H9 (cell line): ENCODE data around the gene PRLH. TPM values are rescaled to one million over a fixed set of nuclear protein-coding genes. Genes with fewer than 3 reads are reported as not detected.

ENCODE experiments used
- DNase-seq: peaks from one replicate; pipeline ENCODE4 v3.0.0-alpha.2; 2017
- H2AFZ ChIP-seq: one replicate; pipeline ENCODE4 v1.6.1; 2013; ENCODE audit warnings: mild to moderate bottlenecking, low read length, control low read depth, moderate library complexity
- H2AK5ac ChIP-seq: 2 replicates; pipeline ENCODE4 v1.6.1; 2013; ENCODE audit warnings: low read length, control low read depth, mixed read lengths; ENCODE audit not compliant: insufficient read length
- H2BK120ac ChIP-seq: one replicate; pipeline ENCODE4 v1.6.1; 2013; ENCODE audit warnings: low read depth, mild to moderate bottlenecking, low read length, control low read depth, inconsistent platforms; ENCODE audit not compliant: poor library complexity, severe bottlenecking
- H2BK12ac ChIP-seq: 2 replicates; pipeline ENCODE4 v1.6.1; 2013; ENCODE audit warnings: low read length, control low read depth, mixed read lengths, low read depth; ENCODE audit not compliant: insufficient read length
- H2BK15ac ChIP-seq: 2 replicates; pipeline ENCODE4 v1.6.1; 2013; ENCODE audit warnings: low read depth, low read length, control low read depth
- H2BK20ac ChIP-seq: one replicate; pipeline ENCODE4 v1.6.1; 2013; ENCODE audit warnings: low read depth, mild to moderate bottlenecking, low read length, control low read depth, inconsistent platforms; ENCODE audit not compliant: poor library complexity, severe bottlenecking
- H2BK5ac ChIP-seq: 2 replicates; pipeline ENCODE4 v1.6.1; 2013; ENCODE audit warnings: low read length, control low read depth, mixed read lengths; ENCODE audit not compliant: insufficient read length
- H3K14ac ChIP-seq: 2 replicates; pipeline ENCODE4 v1.6.1; 2013; ENCODE audit warnings: low read length, control low read depth; ENCODE audit not compliant: insufficient read depth
- H3K18ac ChIP-seq: 2 replicates; pipeline ENCODE4 v1.6.1; 2013; ENCODE audit warnings: low read depth, mild to moderate bottlenecking, mixed read lengths, low read length, control low read depth; ENCODE audit not compliant: insufficient read length
- H3K23ac ChIP-seq: 2 replicates; pipeline ENCODE4 v1.6.1; 2013; ENCODE audit warnings: low read length, control low read depth, mixed read lengths, low read depth; ENCODE audit not compliant: insufficient read length
- H3K23me2 ChIP-seq: 2 replicates; pipeline ENCODE4 v1.6.1; 2013; ENCODE audit warnings: low read depth, mild to moderate bottlenecking, mixed read lengths, low read length, control low read depth; ENCODE audit not compliant: insufficient read length, poor library complexity, severe bottlenecking
- H3K27ac ChIP-seq: 2 replicates; pipeline ENCODE4 v1.5.1; 2013; ENCODE audit warnings: low read length, control low read depth, mixed read lengths, low read depth; ENCODE audit not compliant: insufficient read length
- H3K27me3 ChIP-seq: 2 replicates; pipeline ENCODE4 v1.6.1; 2013; ENCODE audit warnings: low read length, control low read depth, inconsistent platforms; ENCODE audit not compliant: insufficient read depth
- H3K4ac ChIP-seq: 2 replicates; pipeline ENCODE4 v1.6.1; 2013; ENCODE audit warnings: low read depth, mild to moderate bottlenecking, control low read depth, inconsistent platforms, low read length, moderate library complexity
- H3K4me1 ChIP-seq: 2 replicates; pipeline ENCODE4 v1.6.1; 2013; ENCODE audit warnings: low read length, control low read depth, inconsistent platforms; ENCODE audit not compliant: insufficient read depth
- H3K4me2 ChIP-seq: 2 replicates; pipeline ENCODE4 v1.6.1; 2013; ENCODE audit warnings: low read length, control low read depth, mixed read lengths; ENCODE audit not compliant: insufficient read length, insufficient read depth
- H3K56ac ChIP-seq: 2 replicates; pipeline ENCODE4 v1.6.1; 2013; ENCODE audit warnings: low read depth, mild to moderate bottlenecking, mixed read lengths, low read length, control low read depth; ENCODE audit not compliant: insufficient read length
- H3K79me1 ChIP-seq: 2 replicates; pipeline ENCODE4 v1.6.1; 2013; ENCODE audit warnings: low read depth, mild to moderate bottlenecking, moderate library complexity, low read length, control low read depth, inconsistent platforms; ENCODE audit not compliant: insufficient read depth, poor library complexity, severe bottlenecking
- H3K79me2 ChIP-seq: 2 replicates; pipeline ENCODE4 v1.6.1; 2013; ENCODE audit warnings: low read length, control low read depth, inconsistent platforms; ENCODE audit not compliant: insufficient read depth
- H3K9ac ChIP-seq: 2 replicates; pipeline ENCODE4 v1.6.1; 2013; ENCODE audit warnings: low read length, control low read depth, mixed read lengths; ENCODE audit not compliant: insufficient read length; ENCODE audit errors: extremely low read depth
- H3K9me3 ChIP-seq: one replicate; pipeline ENCODE4 v1.6.1; 2013; ENCODE audit warnings: low read depth, low read length, inconsistent platforms; ENCODE audit not compliant: control insufficient read depth
- H3T11ph ChIP-seq: one replicate; pipeline ENCODE4 v1.6.1; 2013; ENCODE audit warnings: mild to moderate bottlenecking, low read length, control low read depth, inconsistent platforms
- H4K20me1 ChIP-seq: one replicate; pipeline ENCODE4 v1.6.1; 2013; ENCODE audit not compliant: control insufficient read depth, insufficient read length, insufficient read depth
- H4K5ac ChIP-seq: 2 replicates; pipeline ENCODE4 v1.6.1; 2013; ENCODE audit warnings: low read depth, mild to moderate bottlenecking, mixed read lengths, low read length, control low read depth; ENCODE audit not compliant: insufficient read length
- H4K8ac ChIP-seq: replicated peaks from 2 replicates; pipeline ENCODE4 v1.6.1; 2013; ENCODE audit warnings: low read length, control low read depth, mixed read lengths, low read depth; ENCODE audit not compliant: insufficient read length
- H4K91ac ChIP-seq: 2 replicates; pipeline ENCODE4 v1.6.1; 2013; ENCODE audit warnings: low read depth, mild to moderate bottlenecking, moderate library complexity, mixed read lengths, low read length, control low read depth; ENCODE audit not compliant: insufficient read length
- H3K27ac Mint-ChIP-seq, 3 experiments: 2 replicates in 2 of 3; 3 replicates in 1 of 3; pipeline ENCODE4 v1.8.0; 2020 to 2021; ENCODE audit warnings: mixed read lengths in 3 of 3, mild to moderate bottlenecking in 1 of 3, moderate library complexity in 1 of 3
- H3K27me3 Mint-ChIP-seq: 2 replicates; pipeline ENCODE4 v1.8.0; 2021; ENCODE audit warnings: low read depth, mild to moderate bottlenecking, moderate library complexity, mixed read lengths
- H3K36me3 Mint-ChIP-seq, 3 experiments: 2 replicates in 2 of 3; 3 replicates in 1 of 3; pipeline ENCODE4 v1.8.0; 2020 to 2021; ENCODE audit warnings: low read depth in 3 of 3, mixed read lengths in 3 of 3; ENCODE audit not compliant: insufficient read depth in 1 of 3
- H3K4me1 Mint-ChIP-seq, 2 experiments: 2 replicates each; pipeline ENCODE4 v1.8.0; 2020; ENCODE audit warnings: mixed read lengths in 2 of 2
- H3K4me3 Mint-ChIP-seq, 2 experiments: 2 replicates in 1 of 2; 3 replicates in 1 of 2; pipeline ENCODE4 v1.8.0; 2020 to 2021; ENCODE audit warnings: mild to moderate bottlenecking in 2 of 2, mixed read lengths in 2 of 2, moderate library complexity in 1 of 2
- H3K9me3 Mint-ChIP-seq, 2 experiments: 2 replicates in 1 of 2; 3 replicates in 1 of 2; pipeline ENCODE4 v1.8.0; 2020; ENCODE audit warnings: mild to moderate bottlenecking in 2 of 2, mixed read lengths in 2 of 2, moderate library complexity in 1 of 2
- CTCF ChIP-seq: fragments of 200-600 bp; sonication (generic); conservative IDR thresholded peaks from 3 replicates; pipeline ENCODE4 v1.8.0; 2021; ENCODE audit warnings: antibody characterized with exemption, mild to moderate bottlenecking
- WGBS: extraction: QIAGEN DNeasy Blood & Tissue Kit; methylation state at CpG from one replicate; pipeline ENCODE4 v1.1.7; 2013; ENCODE audit warnings: missing lambda C conversion rate, low lambda C conversion rate, mixed read lengths; ENCODE audit not compliant: insufficient read length; ENCODE audit errors: extremely low coverage; 5-methylcytosine and 5-hydroxymethylcytosine counted together
- total RNA-seq: library from RNA; stranded (reverse); gene quantifications from 2 replicates; pipeline ENCODE4 v1.2.1, GENCODE V29; 2021

The PRLH gene
- total RNA-seq, 1 experiment from 2014 or later, result not detected

GRCh38 chr2:237585590-237586221 is 19.3 kb downstream of the PRLH start:
- Histone ChIP-seq H4K20me1 (no peaks in the 10 kb centered on the region), H3K27ac (no peak overlapping the region), H3K4me2 (no peak overlapping the region), H2BK120ac (no peak overlapping the region), H3K9ac (no peak overlapping the region), H3K23me2 (peaks cover 4% of the 10 kb centered on the region), H4K5ac (no peak overlapping the region), H3K79me2 (peaks cover 37% of the 10 kb centered on the region; the same call in 1 of the 2 replicates), H4K91ac (no peak overlapping the region), H2BK5ac (no peak overlapping the region), H3K56ac (no peak overlapping the region), H2BK20ac (no peak overlapping the region), H3K4ac (no peak overlapping the region), H3K27me3 (no peaks in the 10 kb centered on the region), H3K79me1 (peaks cover 5% of the 10 kb centered on the region), H2BK12ac (no peak overlapping the region), H3K23ac (no peak overlapping the region), H3T11ph (no peak overlapping the region), H4K8ac (no peak overlapping the region), H3K14ac (no peak overlapping the region), H3K9me3 (no peaks in the 10 kb centered on the region), H3K18ac (no peak overlapping the region), H2AK5ac (no peak overlapping the region), H2BK15ac (no peak overlapping the region), H3K4me1 (peaks cover 9% of the 10 kb centered on the region; the same call in 1 of the 2 replicates), H2AFZ (no peak overlapping the region)
- peaks cover 4 to 14% (median 11%) of the 10 kb centered on the region in 3 experiments for H3K36me3 Mint-ChIP-seq
- H3K9me3 Mint-ChIP-seq, result 0 out of 5 replicates have a peak, but pooled peaks cover 0 to 4% of the 10 kb centered on the region in 2 experiments
- WGBS, result no CpG with 5 or more reads among the region's 15 CpGs
- H3K4me1 Mint-ChIP-seq, result peaks cover 64 to 76% of the 10 kb centered on the region in 2 experiments
- DNase-seq, result no peak
- H3K4me3 Mint-ChIP-seq, result no peak overlapping the region
- TF ChIP-seq CTCF, result no peak
- 0 out of 7 replicates have a peak overlapping the region, but pooled peaks of 1 of the 3 experiments have one; percentile 81 for H3K27ac Mint-ChIP-seq
- H3K27me3 Mint-ChIP-seq, result no peaks in the 10 kb centered on the region
